ENCODE results near the gene DEPP1.
A peak's percentile ranks its signal among the peaks of the same experiment; 100 is the strongest.
"Not testable (repeated sequence)": the region's sequence is repeated elsewhere in the genome, so short reads cannot be mapped to it uniquely, and the experiment has no call there.

Gene DEPP1, protein sequence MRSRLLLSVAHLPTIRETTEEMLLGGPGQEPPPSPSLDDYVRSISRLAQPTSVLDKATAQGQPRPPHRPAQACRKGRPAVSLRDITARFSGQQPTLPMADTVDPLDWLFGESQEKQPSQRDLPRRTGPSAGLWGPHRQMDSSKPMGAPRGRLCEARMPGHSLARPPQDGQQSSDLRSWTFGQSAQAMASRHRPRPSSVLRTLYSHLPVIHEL

DNA sequence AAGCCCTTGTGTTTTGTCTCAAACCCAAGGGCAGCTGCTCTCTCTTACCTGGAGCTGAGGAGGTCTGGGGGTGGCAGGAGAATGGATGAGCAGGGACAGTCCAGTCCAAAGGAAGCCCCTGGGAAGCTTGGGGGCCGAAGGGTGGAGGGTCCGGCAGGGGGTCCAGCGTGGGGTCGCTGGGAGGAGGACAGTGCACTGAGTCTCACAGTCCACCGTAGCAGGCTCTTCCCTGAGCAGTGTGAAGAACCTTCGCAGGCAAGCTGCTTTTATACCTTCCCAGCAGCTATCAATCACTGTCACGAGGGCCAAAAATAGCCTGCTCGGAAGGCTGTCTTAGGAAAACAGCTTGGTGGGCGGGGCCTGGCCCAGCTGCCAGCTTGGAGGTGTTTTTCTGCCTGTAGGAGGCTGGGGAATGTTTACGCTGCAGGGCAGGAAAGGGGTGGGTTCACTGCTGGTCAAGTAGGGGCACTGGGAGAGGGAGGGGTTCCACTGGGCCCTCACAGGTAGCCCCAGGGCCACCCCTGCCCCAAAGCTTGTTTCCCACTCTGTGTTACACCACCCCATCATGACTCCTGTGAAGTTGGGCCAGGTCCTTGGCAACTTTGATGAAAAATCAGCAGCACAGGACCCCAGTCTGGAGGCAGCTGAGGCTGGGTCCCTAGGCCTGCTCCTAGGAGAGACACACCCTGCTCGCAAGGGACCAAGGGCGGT, at the start of gene DEPP1:
TSS of gene DEPP1 (minus strand) at position 240 of the 711 bp plus-strand sequence. CDS start 779 bp downstream, outside the sequence.
- no peak for DNase-seq (ENCODE audit: low spot score)

DNA sequence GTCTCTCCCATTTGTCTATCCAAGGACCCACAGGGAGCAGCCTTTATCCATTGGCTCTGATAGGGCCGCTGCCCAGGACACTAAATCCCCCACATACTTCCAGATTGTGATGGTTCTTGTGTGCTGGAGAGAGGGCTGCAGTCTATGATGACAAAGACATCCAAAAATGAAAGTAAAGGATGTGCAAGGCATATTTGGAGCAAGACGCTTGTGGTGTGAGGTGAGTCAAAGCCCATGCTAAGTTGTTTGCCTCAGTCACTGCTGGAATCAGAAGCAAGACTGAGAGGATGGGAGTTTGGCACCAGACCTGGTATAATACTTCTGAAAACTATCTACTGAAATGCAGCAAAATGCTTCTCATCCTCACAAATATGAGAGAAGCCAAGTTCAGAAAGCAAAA, 44.8 kb upstream of the DEPP1 start:
- DNase-seq (ENCODE audit: low spot score) = no peak

DNA sequence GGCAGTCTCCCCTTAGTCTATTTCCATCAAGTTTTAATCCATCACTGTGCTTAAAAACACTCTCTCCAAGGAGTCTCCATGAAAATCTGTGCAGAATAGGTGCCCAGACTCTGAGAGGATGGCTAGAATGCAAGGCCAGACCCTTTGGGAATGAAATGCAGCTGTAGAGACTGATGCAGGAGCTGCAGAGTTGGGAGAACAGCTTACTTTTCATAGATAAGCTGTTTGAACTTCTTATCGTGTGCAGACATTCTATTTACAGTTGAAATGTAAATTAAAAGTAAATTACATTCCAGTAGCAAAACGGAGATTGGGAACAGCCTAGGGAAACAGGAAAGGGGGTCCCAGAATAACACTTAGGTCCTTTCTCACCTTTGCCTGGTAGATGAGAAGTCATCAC, 37.0 kb upstream of the DEPP1 start:
- DNase-seq (ENCODE audit: low spot score) = no peak

- not testable (repeated sequence) for DNase-seq (ENCODE audit: low spot score)
Measured at GRCh38 chr10:45014557-45014956, 35.9 kb upstream of the DEPP1 start.

DNA sequence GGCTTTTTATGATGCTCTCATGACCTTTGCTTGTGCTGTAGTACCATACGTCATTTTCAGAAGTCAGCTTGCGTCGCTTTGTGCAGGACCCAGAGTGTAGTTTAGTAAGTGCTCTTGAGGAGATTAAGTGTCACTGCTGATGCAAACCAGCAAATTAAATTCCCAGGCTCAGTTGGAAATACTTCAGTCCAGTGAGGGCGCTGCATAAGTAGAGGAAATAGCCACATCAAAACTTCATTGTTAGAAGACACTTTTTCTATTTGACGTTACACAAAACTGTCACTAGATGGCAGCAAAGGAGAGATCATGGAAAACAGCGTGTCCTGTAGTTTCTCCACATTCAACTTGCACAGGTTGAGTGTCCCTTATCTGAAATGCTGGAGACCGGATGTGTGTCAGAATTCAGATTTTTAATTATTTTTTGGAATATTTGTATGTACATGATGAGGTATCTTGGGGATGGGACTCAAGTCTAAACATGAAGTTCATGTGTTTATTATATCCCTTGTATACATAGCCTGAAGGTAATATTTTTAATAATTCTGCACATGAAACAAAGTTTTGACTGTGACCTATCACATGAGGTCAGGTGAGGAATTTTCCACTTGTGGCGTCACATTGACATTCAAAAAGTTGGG, 30.0 kb upstream of the DEPP1 start:
- peak; percentile 65 for DNase-seq (ENCODE audit: low spot score)

GRCh38 chr10:45006276-45007030, 27.8 kb upstream of the DEPP1 start:
- DNase-seq (ENCODE audit: low spot score) = no peak

DNA sequence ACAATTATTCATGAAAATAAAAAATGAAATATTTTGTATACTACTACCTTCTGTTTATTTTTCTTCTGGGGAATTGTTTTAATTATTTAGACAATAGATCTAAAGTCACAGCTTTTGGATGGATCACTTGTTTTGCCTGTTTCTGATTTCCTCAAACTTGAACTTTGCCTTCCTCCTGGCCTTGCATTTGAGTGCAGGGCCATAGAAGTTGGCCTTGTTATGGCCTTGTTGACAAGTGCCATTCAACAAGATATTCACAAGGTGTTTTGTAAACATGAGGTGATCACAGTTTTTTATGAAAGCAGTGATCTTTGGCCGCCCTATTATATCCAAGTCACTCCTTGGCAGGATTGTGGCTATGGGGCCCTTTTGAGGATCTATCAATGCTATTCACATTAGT, 26.7 kb upstream of the DEPP1 start:
- DNase-seq (ENCODE audit: low spot score) = no peak

- no peak for DNase-seq (ENCODE audit: low spot score)
Measured at GRCh38 chr10:45004661-45005060, 26.1 kb upstream of the DEPP1 start.

GRCh38 chr10:45003432-45004000, 24.9 kb upstream of the DEPP1 start:
- no peak for DNase-seq (ENCODE audit: low spot score)

- DNase-seq (ENCODE audit: low spot score) = peak; percentile 6
Measured at GRCh38 chr10:45001381-45002148, 23.0 kb upstream of the DEPP1 start.

GRCh38 chr10:45000752-45001380, 22.3 kb upstream of the DEPP1 start, which contains the start of gene ZNF22:
ZNF22 (plus strand) TSS chr10:45000923; CDS start chr10:45003369, 2,446 bp downstream.
- peak; percentile 18 for DNase-seq (ENCODE audit: low spot score)

- DNase-seq (ENCODE audit: low spot score) = no peak
Measured at GRCh38 chr10:45000138-45000751, 21.6 kb upstream of the DEPP1 start.

DNA sequence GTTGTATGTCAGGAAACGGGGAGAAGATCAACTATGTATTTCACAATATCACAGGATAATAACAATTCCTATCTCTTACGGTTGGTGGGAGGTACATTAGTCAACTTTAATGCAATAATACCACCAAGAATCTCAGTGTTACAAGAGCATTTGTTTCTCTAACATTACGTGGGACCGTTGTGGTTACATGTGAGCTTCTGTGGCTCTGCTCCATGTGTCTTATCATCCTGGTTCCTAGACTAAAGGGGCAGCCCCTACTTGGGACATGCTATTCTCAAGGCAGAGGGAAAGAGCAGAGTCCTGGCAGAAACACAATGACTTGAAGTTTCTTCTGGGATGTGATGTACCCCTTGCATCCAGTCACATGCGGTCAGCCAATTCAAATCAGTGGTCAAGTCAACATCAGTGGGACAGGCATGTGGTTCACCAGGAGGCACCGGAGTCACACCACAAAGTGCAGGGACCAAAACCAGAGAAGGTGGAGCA, 19.6 kb upstream of the DEPP1 start:
- DNase-seq (ENCODE audit: low spot score) = no peak

DNA sequence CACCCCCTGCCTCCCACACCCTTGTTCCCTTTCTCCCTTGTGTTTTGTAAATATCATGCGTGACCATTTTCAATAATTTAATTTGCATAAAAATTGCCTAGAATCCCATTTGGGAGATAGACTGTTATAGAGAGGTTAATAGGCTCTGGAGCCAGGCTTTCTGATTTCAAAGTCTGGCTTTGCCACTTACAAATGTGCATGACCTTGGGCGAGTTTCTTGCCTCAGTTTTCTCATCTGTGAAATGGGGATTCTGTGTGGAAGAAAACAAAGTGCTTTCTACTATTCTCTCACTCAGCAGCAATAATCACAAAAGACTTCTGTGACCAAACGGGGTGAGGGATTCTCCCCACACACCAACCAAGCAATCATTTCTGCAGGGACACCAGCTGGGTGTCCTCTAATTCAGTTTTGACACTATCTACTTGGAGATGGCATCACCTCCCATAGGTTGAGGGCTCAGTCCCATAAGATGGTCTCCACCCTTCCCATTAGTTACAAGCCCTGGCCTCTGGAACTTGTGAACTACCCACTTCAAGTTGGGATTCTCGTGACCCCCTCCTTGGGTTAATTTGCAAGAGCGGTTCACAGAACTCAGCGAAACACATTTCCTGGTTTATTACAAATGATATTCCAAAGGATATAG, 18.6 kb upstream of the DEPP1 start:
- DNase-seq (ENCODE audit: low spot score) = no peak

DNA sequence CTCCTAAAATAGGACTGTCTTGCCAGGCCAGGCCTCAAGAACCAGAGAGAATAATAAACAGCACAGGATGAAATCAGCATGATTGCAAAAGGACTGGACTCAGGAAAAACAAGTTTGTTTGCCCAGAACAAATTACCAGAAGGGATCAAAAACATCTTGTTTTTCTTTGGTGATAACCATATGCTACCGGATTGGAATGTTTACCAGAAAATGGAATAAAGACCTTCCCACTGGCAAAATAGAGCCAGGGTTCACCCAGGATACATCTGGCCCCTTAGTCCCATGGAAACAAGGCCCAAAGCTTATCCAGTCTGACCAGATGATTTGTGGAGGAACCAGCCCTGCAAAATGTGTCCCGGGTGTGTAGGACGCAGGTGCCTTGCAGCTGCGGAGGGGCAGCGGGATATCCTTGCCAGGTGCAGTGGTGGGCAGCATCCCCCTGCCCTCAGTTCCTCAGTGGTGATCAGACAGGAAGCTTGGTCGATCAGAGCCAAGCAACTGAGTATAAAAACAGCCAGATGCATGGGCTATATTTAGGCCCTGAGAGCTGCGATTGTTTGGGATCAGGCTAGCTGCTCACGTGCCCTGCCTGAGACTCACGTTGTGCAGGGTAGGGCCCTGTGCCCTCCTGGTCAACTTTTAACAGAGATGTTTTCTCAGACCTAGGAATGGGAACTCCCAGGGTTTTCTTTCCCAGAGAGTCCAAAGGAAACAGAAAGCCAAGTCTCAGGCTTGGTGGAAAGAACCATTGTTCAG, 17.5 kb upstream of the DEPP1 start:
- no peak for DNase-seq (ENCODE audit: low spot score)

- DNase-seq (ENCODE audit: low spot score) = no peak
Measured at GRCh38 chr10:44995581-44995913, 16.9 kb upstream of the DEPP1 start.

- DNase-seq (ENCODE audit: low spot score) = no peak
Measured at GRCh38 chr10:44994752-44995530, 16.3 kb upstream of the DEPP1 start.
